Measurements from ENCODE around the gene PLA2R1. TPM values are rescaled to one million over a fixed set of nuclear protein-coding genes. Genes with fewer than 3 reads are reported as not detected.
A peak's percentile ranks its signal among the peaks of the same experiment; 100 is the strongest.

PLA2R1 gene
- total and polyA plus RNA-seq, 10 of the 15 experiments (the other 5 are each of a cell fraction or from before 2014, with no cell fraction given) = 0.01 to 0.05 (median 0.02) TPM; not detected in 6

GRCh38 chr2:159895258-159896065 lies 167.0 kb downstream of the PLA2R1 start (continued):
- TF ChIP-seq SIX5 (IDR thresholded peaks at IDR 0.05; ENCODE audit: low read depth, low read length, severe bottlenecking) (no peak), GATAD2B (conservative IDR thresholded peaks at IDR 0.05; ENCODE audit: low read depth) (no peak), ASH2L (IDR thresholded peaks at IDR 0.05; ENCODE audit: borderline replicate concordance, low read depth) (0 out of 2 replicates have a peak, but pooled peaks have one; percentile 54), POU2F2 (IDR thresholded peaks at IDR 0.05; ENCODE audit: borderline replicate concordance, low read depth, low read length) (no peak; the same call in 2 of the 3 replicates), RB1 (IDR thresholded peaks at IDR 0.05; ENCODE audit: borderline replicate concordance) (no peak), BACH1 (IDR thresholded peaks at IDR 0.05; ENCODE audit: borderline replicate concordance) (no peak), ZNF217 (IDR thresholded peaks at IDR 0.05) (no peak), NRF1 (conservative IDR thresholded peaks at IDR 0.05; ENCODE audit: low read depth, low read length) (no peak), ZBTB4 (CRISPR knock-in tag; IDR thresholded peaks at IDR 0.05) (no peak), RAD21 (IDR thresholded peaks at IDR 0.05; ENCODE audit: insufficient read depth, low read depth, low read length) (no peak), ELK1 (IDR thresholded peaks at IDR 0.05; ENCODE audit: low read depth, low read length) (no peak), IRF4 (IDR thresholded peaks at IDR 0.05; ENCODE audit: low read depth, low read length) (no peak), MEF2B (IDR thresholded peaks at IDR 0.05; ENCODE audit: partially characterized antibody, poor library complexity, severe bottlenecking) (peak; percentile 51), POLR2AphosphoS2 (IDR thresholded peaks at IDR 0.05; ENCODE audit: low read depth, low read length) (0 out of 2 replicates have a peak, but pooled peaks have one; percentile 36), NFYA (IDR thresholded peaks at IDR 0.05; ENCODE audit: borderline replicate concordance, low read depth, low read length) (no peak), CBX3 (IDR thresholded peaks at IDR 0.05; ENCODE audit: borderline replicate concordance, low read depth) (no peak), TCF7 (IDR thresholded peaks at IDR 0.05; ENCODE audit: borderline replicate concordance) (peak; percentile 68; the same call in 1 of the 2 replicates), MEF2A (IDR thresholded peaks at IDR 0.05; ENCODE audit: insufficient read depth, low read depth, low read length) (peak; percentile 68; the same call in 1 of the 2 replicates)
- TF ChIP-seq, protein P1, sequence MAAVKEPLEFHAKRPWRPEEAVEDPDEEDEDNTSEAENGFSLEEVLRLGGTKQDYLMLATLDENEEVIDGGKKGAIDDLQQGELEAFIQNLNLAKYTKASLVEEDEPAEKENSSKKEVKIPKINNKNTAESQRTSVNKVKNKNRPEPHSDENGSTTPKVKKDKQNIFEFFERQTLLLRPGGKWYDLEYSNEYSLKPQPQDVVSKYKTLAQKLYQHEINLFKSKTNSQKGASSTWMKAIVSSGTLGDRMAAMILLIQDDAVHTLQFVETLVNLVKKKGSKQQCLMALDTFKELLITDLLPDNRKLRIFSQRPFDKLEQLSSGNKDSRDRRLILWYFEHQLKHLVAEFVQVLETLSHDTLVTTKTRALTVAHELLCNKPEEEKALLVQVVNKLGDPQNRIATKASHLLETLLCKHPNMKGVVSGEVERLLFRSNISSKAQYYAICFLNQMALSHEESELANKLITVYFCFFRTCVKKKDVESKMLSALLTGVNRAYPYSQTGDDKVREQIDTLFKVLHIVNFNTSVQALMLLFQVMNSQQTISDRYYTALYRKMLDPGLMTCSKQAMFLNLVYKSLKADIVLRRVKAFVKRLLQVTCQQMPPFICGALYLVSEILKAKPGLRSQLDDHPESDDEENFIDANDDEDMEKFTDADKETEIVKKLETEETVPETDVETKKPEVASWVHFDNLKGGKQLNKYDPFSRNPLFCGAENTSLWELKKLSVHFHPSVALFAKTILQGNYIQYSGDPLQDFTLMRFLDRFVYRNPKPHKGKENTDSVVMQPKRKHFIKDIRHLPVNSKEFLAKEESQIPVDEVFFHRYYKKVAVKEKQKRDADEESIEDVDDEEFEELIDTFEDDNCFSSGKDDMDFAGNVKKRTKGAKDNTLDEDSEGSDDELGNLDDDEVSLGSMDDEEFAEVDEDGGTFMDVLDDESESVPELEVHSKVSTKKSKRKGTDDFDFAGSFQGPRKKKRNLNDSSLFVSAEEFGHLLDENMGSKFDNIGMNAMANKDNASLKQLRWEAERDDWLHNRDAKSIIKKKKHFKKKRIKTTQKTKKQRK (IDR thresholded peaks at IDR 0.05; ENCODE audit: low read depth, low read length) = no peak
- TF ChIP-seq, protein P2, sequence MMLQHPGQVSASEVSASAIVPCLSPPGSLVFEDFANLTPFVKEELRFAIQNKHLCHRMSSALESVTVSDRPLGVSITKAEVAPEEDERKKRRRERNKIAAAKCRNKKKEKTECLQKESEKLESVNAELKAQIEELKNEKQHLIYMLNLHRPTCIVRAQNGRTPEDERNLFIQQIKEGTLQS (IDR thresholded peaks at IDR 0.05; ENCODE audit: borderline replicate concordance, extremely low read depth, low read depth, low read length) = no peak
- TF ChIP-seq, protein P3, sequence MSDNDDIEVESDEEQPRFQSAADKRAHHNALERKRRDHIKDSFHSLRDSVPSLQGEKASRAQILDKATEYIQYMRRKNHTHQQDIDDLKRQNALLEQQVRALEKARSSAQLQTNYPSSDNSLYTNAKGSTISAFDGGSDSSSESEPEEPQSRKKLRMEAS (IDR thresholded peaks at IDR 0.05; ENCODE audit: low read depth, low read length) = no peak
